Nephron (organoid): ENCODE results near the gene LRPAP1.

Experiments
- H3K27ac Mint-ChIP-seq, 3 experiments: 2 replicates each; pipeline ENCODE4 v1.8.0; 2020; ENCODE audit warnings: mixed read lengths in 3 of 3, mild to moderate bottlenecking in 2 of 3, moderate library complexity in 1 of 3
- H3K27me3 Mint-ChIP-seq: 2 replicates; pipeline ENCODE4 v1.8.0; 2021; ENCODE audit warnings: low read depth, mild to moderate bottlenecking, moderate library complexity, mixed read lengths
- H3K36me3 Mint-ChIP-seq: 2 replicates; pipeline ENCODE4 v1.8.0; 2020; ENCODE audit warnings: low read depth, mixed read lengths
- H3K4me1 Mint-ChIP-seq: 2 replicates; pipeline ENCODE4 v1.8.0; 2020; ENCODE audit warnings: mixed read lengths
- H3K4me3 Mint-ChIP-seq, 3 experiments: 2 replicates each; pipeline ENCODE4 v1.8.0; 2020; ENCODE audit warnings: mild to moderate bottlenecking in 3 of 3, mixed read lengths in 3 of 3, moderate library complexity in 2 of 3
- H3K9me3 Mint-ChIP-seq: 2 replicates; pipeline ENCODE4 v1.8.0; 2020; ENCODE audit warnings: mixed read lengths
- CTCF ChIP-seq, 3 experiments: fragments of 200-600 bp; sonication (generic); IDR thresholded peaks; one replicate each; pipeline ENCODE4 v1.5.0; 2021; ENCODE audit warnings: antibody characterized with exemption in 3 of 3; ENCODE audit not compliant: unreplicated experiment in 3 of 3

The LRPAP1 gene

GRCh38 chr4:3484057-3484973 is 47.9 kb downstream of the LRPAP1 start:
- H3K27ac Mint-ChIP-seq, result no peak overlapping the region

GRCh38 chr4:3483471-3483921 is 48.7 kb downstream of the LRPAP1 start:
- Mint-ChIP-seq H3K4me1 (peaks cover 22% of the 10 kb centered on the region), H3K9me3 (no peaks in the 10 kb centered on the region), H3K27me3 (peaks cover 11% of the 10 kb centered on the region), H3K36me3 (no peaks in the 10 kb centered on the region), H3K4me3 (peak overlapping the region in 1 of 3 experiments; percentile 8), H3K27ac (no peak overlapping the region)
- TF ChIP-seq CTCF (IDR thresholded peaks at IDR 0.05; ENCODE audit: unreplicated experiment in 3 of 3), result no peak

More at GRCh38 chr4:3484057-3484973, 47.9 kb downstream of the LRPAP1 start:
- no peak for TF ChIP-seq CTCF (IDR thresholded peaks at IDR 0.05; ENCODE audit: unreplicated experiment in 3 of 3)
- H3K36me3 Mint-ChIP-seq, result no peaks in the 10 kb centered on the region
- peaks cover 22% of the 10 kb centered on the region for H3K4me1 Mint-ChIP-seq
- H3K9me3 Mint-ChIP-seq, result no peaks in the 10 kb centered on the region
- no peak overlapping the region for H3K4me3 Mint-ChIP-seq
- H3K27me3 Mint-ChIP-seq, result peaks cover 17% of the 10 kb centered on the region

- Mint-ChIP-seq H3K4me3 (no peak overlapping the region), H3K4me1 (peaks cover 22% of the 10 kb centered on the region), H3K36me3 (no peaks in the 10 kb centered on the region), H3K27me3 (peaks cover 9% of the 10 kb centered on the region), H3K9me3 (no peaks in the 10 kb centered on the region), H3K27ac (no peak overlapping the region)
- TF ChIP-seq CTCF (IDR thresholded peaks at IDR 0.05; ENCODE audit: unreplicated experiment in 3 of 3), result no peak
These were observed 49.5 kb downstream of the LRPAP1 start for GRCh38 chr4:3482707-3483106.

- H3K36me3 Mint-ChIP-seq, result no peaks in the 10 kb centered on the region
- H3K9me3 Mint-ChIP-seq, result no peaks in the 10 kb centered on the region
- H3K4me3 Mint-ChIP-seq, result no peak overlapping the region
- peaks cover 3% of the 10 kb centered on the region for H3K27me3 Mint-ChIP-seq
- no peak for TF ChIP-seq CTCF (IDR thresholded peaks at IDR 0.05; ENCODE audit: unreplicated experiment in 3 of 3)
- H3K27ac Mint-ChIP-seq, result no peak overlapping the region
- H3K4me1 Mint-ChIP-seq, result peaks cover 22% of the 10 kb centered on the region
These were observed 50.3 kb downstream of the LRPAP1 start for GRCh38 chr4:3481783-3482393.

- Mint-ChIP-seq H3K27me3 (peaks cover 3% of the 10 kb centered on the region), H3K4me3 (no peak overlapping the region), H3K36me3 (no peaks in the 10 kb centered on the region), H3K9me3 (no peaks in the 10 kb centered on the region), H3K4me1 (peaks cover 22% of the 10 kb centered on the region), H3K27ac (no peak overlapping the region)
- TF ChIP-seq CTCF (IDR thresholded peaks at IDR 0.05; ENCODE audit: unreplicated experiment in 3 of 3), result no peak
These were observed 51.1 kb downstream of the LRPAP1 start for GRCh38 chr4:3481113-3481531.
